NCI-H345 treated with DMSO at 0.1 percent for 48 hours (cell line): ENCODE data around the gene CARD14.

ENCODE experiments used
- DNase-seq: peaks from one replicate; lab custom pipeline; 2025; ENCODE audit not compliant: unreplicated experiment; lab: John Stamatoyannopoulos, UW

CARD14 gene

DNA sequence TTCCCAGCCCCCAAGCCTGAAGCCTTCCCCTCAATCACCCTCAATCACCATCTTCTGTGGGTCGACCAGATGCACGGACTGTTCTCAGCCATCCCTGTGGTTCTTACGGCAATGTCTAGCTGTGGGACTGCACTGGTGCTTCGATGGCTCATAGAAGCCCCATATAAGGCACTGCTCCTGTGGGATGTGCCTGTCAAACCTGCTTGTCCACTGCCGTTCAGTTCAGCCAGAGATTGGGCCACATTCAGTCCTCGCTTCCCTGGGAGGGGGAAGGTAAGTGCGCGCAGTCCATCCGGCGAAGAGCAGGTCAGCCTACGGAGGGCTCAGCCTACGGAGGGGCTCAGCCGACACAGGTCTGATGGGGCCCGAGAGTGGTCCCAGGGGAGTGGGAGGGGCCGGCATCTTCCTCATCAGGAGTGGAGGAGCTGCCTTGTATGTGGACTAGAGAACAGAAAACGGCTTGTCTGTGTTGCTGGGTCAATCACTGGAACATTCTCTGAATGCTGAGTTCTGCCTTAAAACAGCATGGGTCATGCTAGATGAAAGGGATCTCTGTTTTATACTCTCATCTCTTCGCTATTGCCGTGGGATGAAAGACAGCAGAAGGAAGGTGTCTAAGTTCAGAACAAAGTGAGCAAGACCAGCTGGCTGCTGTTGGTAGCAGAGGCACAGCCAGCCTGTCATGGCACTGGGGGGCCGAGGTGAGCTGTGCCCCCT, at the start of gene CARD14:
Gene CARD14 (plus strand): TSS at position 247 of the 717 bp plus-strand sequence. CDS start 11,409 bp downstream, outside the sequence.
- DNase-seq: no peak

GRCh38 chr17:80122026-80122575, 47.7 kb upstream of the CARD14 start:
- no peak for DNase-seq

DNA sequence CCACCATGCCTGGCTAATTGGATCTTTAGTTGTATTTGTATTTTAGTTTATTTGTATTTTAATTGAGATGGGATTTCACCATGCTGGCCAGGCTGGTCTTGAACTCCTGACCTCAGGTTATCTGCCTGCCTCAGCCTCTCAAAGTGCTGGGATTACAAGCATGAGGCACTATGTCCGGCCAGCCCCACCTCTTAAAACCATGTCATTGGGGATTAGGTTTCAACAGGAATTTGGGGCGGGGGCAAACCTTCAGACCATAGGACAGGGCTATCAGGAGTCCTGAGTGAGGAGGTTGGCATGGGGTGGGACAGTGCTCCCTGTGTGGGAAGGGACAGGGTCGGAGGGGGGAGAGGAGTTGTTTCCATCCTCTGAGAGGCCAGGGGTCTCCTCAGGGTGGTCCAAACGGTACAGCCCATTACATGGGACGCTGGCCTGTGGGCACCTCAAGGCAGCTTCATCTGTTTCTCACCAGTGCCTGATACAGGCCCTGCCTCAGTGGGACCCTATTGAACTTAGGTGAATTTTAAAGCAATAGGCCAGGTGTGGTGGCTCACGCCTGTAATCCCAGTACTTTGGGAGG, 46.8 kb upstream of the CARD14 start:
- no peak for DNase-seq

DNA sequence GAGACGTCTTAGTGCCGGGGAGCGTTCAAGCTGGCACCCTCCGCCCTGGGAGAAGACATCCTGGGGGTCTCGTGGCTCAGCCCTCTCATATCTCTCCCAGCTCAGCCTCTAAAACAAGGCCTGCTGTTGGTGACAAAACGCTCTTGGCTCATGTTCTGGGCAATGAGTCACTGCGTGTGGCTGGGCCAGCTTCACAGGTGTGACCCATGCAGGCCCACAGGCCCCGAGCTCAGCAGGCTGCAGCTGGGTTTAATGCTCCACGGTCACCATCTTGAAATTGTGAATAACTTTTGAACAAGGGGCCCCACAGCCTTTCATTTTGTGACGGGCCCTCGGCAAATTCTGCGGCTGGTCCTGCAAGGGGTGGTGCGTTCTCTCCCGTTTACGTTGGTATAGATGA, 46.0 kb upstream of the CARD14 start:
- DNase-seq: no peak

DNA sequence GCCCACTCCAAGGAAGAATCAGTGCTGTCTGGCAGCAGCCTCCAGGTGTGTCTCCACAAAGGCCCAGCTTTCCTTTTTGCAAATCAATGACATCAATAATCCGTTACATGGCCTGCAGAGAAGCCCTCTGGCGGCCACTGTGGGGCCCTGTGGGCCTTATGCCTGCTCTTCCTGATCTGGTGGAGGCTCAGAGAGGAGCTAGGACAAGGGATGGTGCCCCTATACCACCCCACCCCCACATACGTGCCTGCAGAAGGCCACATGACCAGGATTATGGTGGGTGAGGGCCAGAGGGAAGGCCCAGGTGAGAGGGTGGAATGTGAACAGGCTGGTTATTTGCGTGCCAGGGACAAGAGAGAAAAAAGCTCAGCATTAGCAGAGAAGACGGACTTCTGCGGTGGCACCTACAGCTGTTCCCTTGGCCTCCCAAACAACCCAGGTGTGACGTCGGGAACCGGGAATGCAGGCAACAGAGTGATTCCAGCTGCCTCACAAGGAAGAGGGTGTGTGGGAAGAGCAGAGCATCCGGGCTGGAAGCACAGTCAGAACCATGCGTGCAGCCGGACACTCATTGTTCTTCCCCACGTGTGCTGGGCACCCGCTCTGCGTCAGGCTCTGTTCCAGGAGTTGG, 45.4 kb upstream of the CARD14 start:
- no peak for DNase-seq

GRCh38 chr17:80125656-80126448, 44.0 kb upstream of the CARD14 start:
- DNase-seq: no peak

DNA sequence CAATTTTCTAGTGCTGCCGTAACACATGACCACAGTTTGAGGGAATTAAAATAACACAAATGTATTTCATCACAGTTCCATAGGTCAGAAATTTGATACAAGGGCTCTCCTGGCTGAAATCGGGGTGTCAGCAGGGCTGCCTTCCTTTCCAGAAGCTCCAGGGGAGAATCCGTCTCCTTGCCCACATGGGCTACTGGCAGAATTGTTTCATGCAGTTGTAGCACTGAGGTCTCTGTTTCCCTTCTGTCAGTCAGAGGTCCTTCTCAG, 43.4 kb upstream of the CARD14 start:
- DNase-seq: no peak

- no peak for DNase-seq
Observed at GRCh38 chr17:80129006-80129565, 40.7 kb upstream of the CARD14 start.

GRCh38 chr17:80130992-80131391, 38.8 kb upstream of the CARD14 start:
- no peak for DNase-seq

GRCh38 chr17:80132906-80133625, 36.8 kb upstream of the CARD14 start:
- DNase-seq: no peak

DNA sequence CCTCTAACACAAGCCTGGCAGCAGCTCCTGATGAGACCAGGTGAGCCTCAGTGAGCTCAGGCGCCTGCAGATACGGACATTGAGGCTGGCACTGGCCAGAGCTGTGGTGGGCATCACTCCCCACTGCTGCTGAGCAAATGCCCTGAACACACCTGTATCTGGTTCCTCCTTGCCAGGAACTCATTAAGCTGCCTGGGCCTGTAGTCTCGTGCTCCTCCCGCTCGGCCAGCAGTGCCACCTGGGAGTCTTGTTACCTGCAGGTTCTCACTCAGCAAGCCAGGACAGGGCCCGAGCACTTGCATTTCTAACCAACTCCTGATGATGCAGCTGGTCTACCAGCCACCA, 36.2 kb upstream of the CARD14 start:
- DNase-seq: no peak

GRCh38 chr17:80137131-80137530, 32.7 kb upstream of the CARD14 start:
- no peak for DNase-seq

- DNase-seq: no peak
Observed at GRCh38 chr17:80138856-80139426, 30.9 kb upstream of the CARD14 start.

GRCh38 chr17:80141463-80142165, 28.2 kb upstream of the CARD14 start:
- no peak for DNase-seq

- no peak for DNase-seq
Observed at GRCh38 chr17:80142929-80143328, 26.9 kb upstream of the CARD14 start.

- no peak for DNase-seq
Observed at GRCh38 chr17:80145076-80146075, 24.5 kb upstream of the CARD14 start.

GRCh38 chr17:80146121-80147034, 23.5 kb upstream of the CARD14 start:
- DNase-seq: no peak
